GM11168 (cell line): ENCODE results near the gene ZNF266.

Source experiments
- in situ Hi-C: fragments of 300-500 bp; cut with MboI; formaldehyde crosslinking; loops from one replicate; pipeline ENCODE4 v1.12.0; 2022; ENCODE audit warnings: low sequenced_read_pairs; ENCODE audit not compliant: unreplicated experiment

Gene ZNF266

GRCh38 chr19:9435279-9436268, at the start of gene ZNF266:
ZNF266 (minus strand) TSS chr19:9435573; CDS start chr19:9420089, 15,484 bp downstream.
- in situ Hi-C loops, result no loop called here

GRCh38 chr19:9485140-9485539, 49.8 kb upstream of the ZNF266 start:
- in situ Hi-C loops, result no loop called here

DNA sequence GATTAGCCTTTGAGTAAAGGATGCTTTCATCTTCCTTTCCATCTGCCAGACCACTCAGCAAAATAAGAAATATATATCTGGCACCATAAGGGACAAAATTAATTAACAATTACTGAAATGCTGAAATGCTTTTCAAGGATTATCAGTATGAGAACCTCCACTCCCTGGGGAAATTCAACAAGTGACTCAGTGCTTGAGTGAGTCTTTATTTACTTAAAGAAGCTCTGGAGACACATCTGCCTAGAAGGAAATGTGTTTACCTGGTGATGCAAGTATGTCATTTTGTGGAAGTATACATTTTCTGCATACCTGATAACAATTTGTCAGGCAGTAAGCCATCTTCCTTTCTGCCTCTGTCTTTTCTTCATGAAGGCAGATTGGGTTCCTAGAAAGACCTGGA, 39.6 kb upstream of the ZNF266 start:
- in situ Hi-C loops, result no loop called here

DNA sequence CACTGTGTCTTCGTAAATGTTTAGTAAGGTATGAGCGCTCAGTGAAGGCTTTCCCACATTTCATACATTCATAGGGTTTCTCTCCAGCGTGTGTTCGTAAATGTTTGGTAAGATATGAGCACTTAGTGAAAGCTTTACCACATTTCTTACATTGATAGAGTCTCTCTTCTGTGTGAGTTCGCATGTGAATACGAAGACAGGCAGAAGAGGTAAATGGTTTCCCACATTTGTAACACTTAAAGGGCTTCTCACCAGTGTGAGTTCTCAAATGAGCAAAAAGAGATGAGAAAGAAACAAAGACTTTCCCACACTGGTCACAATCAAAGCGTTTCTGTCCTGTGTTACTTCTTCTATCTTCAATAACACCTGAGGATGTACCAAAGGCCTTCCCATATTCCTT, 31.8 kb upstream of the ZNF266 start:
- in situ Hi-C loops, result no loop called here

- in situ Hi-C loops, result no loop called here
These were observed 26.6 kb upstream of the ZNF266 start for GRCh38 chr19:9461938-9462337.

- in situ Hi-C loops, result no loop called here
These were observed 20.8 kb upstream of the ZNF266 start for GRCh38 chr19:9456018-9456689.

DNA sequence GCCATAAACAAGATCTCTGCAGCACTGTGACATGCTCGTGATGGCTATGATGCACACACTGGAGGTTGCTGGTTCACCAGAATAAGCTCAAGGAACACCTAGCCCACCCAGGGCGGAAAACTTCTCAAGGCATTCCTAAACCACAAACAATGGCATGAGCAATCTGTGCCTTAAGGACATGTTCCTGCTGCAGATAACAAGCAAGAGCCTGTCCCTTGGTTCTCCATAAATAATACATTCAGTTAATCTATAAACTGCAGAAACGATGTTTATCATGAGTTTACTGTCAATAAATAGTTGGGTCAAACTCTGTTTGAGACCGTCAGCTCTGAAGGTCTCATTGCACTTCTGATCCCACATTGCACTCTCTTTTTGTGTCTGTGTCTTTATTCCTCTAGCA, 18.6 kb upstream of the ZNF266 start:
- in situ Hi-C loops, result no loop called here

DNA sequence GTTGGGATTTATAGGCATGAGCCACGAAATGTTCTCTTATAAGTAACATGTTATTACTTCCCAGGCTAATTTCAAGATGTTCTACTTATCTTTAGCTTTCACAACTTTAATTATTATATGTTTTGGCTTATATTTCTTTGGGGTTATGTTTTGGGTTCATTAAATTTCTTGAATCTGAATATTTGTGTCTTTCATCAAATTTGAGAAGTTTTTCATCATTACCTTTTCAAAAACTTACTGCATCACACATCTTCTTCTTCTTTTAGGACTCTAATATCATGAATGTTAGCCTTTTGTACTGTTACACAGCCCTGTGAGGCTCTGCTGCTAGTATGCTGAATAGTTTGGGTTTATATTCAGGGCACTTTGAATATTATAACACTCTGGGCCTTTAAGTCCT, 9.7 kb upstream of the ZNF266 start:
- in situ Hi-C loops, result no loop called here

- in situ Hi-C loops, result no loop called here
These were observed 985 bp upstream of the ZNF266 start for GRCh38 chr19:9436358-9436757.

DNA sequence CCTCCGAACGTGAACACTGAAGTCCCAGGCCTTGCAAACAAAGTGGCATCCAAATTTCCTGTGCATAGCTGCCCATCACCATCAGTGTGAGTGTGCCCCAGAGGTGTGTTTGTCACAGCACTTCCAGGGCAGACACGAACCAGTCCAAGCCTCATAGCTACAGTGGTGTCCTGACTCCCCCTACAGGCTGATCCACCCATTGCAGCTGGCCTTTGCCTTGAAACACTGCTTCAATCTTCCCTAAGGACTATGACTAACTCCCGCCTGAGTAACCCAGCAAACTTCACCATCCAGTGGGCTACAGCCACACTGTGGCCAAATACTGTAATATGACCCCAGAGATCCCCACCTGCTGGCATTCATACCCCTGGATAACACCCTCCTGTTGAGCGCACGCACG, 3.9 kb downstream of the ZNF266 start:
- in situ Hi-C loops, result no loop called here

GRCh38 chr19:9430444-9430843, 4.9 kb downstream of the ZNF266 start:
- in situ Hi-C loops, result no loop called here

GRCh38 chr19:9427941-9428340, 7.4 kb downstream of the ZNF266 start:
- in situ Hi-C loops, result no loop called here

DNA sequence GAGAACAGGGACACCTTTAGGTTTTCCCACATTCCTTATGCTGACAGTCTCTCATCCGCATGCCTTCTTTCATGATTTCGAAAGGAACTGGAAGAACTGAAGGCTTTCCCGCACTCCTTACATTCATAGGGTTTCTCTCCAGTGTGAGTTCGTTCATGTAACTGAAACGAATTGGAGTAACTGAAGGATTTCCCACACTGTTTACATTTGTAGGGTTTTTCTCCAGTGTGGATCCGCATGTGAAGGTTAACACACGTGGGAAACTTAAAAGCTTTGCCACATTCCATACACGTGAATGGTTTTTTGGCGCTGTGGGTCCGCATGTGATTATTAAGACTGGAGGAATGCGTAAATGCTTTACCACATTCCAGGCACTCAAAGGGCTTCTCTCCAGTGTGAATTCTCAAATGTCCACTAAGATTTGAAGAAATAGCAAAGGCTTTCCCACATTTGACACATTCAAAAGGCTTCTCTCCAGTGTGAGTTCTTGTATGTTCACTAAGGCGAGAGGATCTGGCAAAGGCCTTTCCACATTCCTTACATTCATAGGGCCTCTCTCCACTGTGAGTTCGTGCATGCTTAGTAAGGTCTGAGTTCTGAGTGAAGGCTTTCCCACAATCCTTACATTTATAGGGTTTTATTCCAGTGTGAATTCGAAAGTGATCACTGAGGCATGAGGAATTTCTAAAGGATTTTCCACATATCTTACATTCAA, 22.0 kb downstream of the ZNF266 start:
- in situ Hi-C loops, result no loop called here

GRCh38 chr19:9407827-9408226, 27.5 kb downstream of the ZNF266 start:
- in situ Hi-C loops, result no loop called here

DNA sequence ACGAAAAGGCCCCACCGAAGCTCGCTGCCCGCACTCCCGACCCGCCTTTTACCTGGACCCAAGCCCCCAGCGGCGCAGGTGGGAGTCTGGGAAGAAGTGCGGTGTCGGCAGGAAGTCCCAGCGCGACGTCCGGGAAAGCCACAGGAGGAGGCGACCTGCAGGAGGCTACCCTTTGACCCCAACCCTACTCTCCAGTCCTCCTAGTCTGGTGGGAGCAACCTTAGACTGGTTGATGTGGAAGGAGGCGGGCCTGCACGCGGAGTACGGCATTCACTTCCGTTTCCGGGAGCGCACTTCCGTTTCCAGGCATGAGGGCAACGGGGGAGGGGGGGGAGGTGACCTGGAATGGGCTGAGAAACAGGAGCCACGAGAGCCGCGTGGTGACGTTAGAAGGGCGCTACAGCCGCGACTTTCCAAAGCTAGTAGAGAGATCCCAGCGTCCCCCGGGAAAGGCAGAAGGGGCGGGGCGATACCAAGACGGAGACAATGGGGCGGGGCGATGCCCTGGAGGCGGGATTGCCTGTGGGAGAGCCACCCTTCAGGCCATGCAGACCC, 28.5 kb downstream of the ZNF266 start:
- in situ Hi-C loops, result no loop called here

DNA sequence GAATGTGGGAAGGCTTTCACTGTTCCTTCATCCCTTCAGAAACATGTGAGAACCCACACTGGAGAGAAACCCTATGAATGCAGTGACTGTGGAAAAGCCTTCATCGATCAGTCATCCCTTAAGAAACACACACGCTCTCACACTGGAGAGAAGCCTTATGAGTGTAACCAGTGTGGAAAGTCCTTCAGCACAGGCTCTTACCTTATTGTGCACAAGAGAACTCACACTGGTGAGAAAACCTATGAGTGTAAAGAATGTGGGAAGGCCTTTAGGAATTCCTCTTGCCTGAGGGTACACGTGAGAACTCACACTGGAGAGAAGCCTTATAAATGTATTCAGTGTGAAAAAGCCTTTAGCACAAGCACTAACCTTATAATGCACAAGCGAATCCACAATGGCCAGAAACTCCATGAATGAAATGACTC, 54.0 kb downstream of the ZNF266 start:
- in situ Hi-C loops, result no loop called here

- in situ Hi-C loops, result no loop called here
These were observed 64.4 kb downstream of the ZNF266 start for GRCh38 chr19:9370738-9371619.

- in situ Hi-C loops, result no loop called here
These were observed 72.5 kb downstream of the ZNF266 start, which contains the start of gene ZNF177 for GRCh38 chr19:9362905-9363304. ZNF177 (plus strand) TSS chr19:9363013; CDS start chr19:9378312, 15,299 bp downstream.
